Epidermal melanocyte (primary cell): ENCODE data around the gene GPR61.
A peak's percentile ranks its signal among the peaks of the same experiment; 100 is the strongest.

Experiments
- DNase-seq: peaks from one replicate; pipeline ENCODE4 v3.0.0; 2011; ENCODE audit warnings: low spot score; ENCODE audit not compliant: insufficient read length

Gene GPR61, protein sequence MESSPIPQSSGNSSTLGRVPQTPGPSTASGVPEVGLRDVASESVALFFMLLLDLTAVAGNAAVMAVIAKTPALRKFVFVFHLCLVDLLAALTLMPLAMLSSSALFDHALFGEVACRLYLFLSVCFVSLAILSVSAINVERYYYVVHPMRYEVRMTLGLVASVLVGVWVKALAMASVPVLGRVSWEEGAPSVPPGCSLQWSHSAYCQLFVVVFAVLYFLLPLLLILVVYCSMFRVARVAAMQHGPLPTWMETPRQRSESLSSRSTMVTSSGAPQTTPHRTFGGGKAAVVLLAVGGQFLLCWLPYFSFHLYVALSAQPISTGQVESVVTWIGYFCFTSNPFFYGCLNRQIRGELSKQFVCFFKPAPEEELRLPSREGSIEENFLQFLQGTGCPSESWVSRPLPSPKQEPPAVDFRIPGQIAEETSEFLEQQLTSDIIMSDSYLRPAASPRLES

DNA sequence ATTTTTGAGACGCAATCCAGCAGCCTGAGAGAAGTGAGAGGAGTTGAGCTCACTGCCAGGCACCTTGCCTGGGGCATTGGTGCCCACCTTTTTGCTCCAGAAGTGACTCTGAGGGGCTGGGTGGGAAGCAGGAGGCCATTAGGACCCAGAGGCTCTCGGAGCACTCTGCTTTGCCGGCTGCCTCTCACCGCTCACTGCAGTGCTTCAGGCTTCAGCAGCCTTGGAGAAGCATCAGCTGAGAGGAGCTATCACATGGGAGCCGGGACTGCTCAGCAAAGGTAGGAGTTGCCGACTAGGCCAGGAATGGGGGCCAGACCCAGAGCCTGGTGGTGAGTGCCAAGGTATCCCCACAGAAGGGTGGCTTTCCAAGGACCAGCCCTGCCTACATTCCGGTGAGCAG is at the start of gene GPR61:
Gene GPR61 (plus strand): TSS at position 197 of the 400 bp plus-strand sequence. CDS start 3,151 bp downstream, outside the sequence.
- DNase-seq, result no peak

DNA sequence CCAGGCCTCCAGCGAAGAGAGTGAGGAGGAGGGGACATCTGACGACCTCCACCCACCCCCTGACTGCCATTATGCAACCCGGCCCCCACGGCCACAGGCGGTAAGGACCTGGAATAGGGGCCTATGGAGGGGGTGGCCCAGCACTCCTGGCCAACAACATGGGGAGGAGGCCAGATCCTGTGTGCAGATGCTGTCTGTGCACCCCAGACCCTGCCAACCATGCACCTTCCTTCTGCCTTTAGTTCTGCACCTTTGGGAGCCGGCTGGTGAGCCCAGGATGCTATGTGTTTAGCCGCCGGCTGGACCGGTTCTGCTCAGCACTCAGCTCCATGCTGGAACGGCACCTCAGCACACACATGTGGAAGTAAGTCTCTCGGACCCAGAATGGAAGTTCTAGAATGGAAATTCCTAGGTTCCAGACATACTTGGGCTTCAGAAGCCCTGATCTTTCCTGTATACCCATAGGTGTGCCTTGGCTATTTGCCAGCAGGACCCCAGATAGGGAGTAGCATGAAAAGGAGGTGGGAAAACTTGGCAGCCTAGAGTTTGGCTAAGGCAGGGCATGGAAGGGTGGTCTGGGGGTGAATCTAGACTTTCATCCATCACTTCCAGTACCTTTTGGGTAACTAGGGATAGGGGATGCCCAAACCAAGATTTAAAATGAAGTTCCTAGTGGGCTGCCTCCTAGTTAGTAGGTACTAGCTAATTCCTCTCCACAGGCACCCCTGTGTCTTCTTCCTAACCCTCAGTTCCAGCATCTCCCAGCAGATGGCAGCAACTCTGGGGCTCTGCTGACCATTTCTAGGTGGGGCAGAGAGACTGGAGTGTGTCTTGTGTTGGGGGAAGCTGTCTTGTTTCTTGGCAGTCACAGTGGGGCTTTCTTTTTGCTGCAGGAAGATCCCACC is 49.4 kb upstream of the GPR61 start:
- peak; percentile 80 for DNase-seq

DNA sequence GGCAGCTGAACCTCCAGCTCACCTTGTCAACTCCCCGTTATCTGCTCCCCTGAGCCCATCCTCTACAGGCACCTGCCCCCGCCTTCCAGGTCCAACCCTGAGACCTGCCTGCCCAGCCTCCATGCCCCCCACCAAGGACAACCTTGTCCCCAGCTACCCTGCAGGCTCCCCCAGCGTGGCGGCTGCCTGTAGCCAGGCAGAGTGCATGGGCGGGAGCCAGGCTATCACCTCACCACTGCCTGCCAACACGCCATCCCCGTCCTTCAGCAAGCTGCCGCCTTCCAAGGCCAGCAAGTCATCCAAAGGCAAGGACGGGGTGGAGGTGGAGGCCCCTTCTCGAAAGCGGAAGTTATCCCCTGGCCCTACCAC is 48.8 kb upstream of the GPR61 start:
- no peak for DNase-seq

DNA sequence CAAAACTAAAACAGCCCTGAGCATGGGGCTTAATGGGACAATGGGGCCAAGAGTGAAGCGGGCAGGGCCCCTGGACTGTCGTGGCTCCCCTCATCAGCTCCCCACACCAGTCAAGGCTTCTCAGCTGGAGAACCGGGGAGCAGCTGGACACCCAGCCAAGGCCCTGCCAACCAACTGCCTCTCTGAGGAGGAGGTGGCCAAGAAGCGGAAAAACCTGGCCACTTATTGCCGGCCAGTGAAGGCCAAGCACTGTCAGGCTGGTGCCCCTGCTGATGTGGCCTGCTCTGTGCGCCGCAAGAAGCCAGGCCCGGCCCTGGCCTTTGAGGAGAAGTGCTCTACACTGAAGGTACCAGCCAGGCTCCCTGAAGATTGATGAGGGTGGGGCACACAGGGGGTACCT is 48.3 kb upstream of the GPR61 start:
- DNase-seq, result no peak

DNA sequence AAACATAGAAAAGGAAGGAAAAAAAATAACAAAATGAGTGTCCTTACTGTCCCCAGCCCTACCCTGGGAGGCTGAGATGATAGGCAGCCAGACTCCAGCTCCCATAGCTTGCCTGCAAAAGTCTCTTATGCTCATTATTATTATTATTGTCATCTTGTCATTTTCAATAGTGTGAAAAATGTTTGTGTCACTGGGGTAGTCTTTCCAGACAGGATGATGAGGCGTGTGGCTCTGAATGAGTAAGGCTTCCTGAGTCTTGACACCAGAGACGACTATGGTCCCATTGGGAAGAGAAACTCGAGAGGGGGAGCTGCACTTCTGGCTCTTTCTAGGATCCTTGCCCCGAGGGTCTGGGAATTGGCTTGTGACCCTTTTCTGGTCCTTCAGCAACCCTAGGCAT is 46.9 kb upstream of the GPR61 start:
- no peak for DNase-seq

DNA sequence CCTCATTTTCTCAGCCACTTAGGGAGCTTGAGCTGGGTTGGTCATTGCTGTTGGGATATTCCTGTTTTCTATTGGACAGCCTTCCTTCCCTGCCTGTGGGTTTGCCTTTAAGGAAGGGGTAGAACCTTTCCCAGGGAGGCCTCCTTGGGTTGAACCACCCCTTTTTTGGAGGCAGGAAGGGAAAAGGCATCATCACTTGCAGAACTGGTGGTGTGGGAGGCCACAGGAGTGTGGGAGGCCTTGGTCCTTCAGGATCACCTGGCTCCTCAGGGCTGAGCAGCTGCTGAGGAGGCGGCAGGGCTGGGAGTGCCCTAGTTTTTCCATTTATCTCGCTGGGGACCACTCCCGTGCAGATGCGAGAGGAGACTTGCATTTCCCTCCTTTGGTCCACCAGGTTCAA is 46.4 kb upstream of the GPR61 start:
- DNase-seq, result no peak

DNA sequence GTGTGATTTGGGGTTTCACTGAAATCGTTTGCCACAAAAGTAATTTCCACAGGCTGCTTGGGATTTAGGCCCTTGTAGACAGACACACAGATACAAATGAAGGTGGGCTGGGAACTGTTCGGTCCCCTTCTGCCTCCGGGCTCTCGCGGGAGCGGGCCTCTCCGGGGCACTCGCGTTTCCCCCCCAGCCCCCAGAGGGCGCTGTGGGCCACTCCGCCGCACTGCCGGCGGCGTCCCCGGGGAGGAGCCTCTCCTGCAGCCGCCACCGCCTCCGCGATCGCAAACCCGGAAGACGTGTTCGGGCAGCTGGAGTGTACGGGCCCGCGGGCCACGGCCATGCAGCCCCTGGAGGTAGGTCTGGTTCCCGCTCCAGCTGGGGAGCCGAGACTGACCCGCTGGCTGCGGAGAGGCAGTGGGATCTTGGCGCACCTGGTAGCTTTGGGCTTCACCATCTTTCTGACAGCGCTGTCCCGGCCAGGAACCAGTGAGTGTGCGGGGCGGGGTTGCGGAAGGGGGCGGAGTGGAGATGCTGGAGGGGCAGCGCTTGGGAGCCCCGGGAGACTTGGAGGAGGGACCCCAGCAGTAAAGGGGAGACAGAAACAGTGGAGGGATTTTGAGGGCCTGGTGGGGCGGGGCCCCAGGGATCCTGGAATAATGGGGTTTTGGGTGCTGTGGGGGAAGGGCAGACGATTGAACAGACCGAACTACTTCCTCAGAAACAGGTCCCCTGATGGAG is 45.7 kb upstream of the GPR61 start, which contains the start of gene CYB561D1:
Gene CYB561D1 (plus strand): TSS at position 290 of the 735 bp plus-strand sequence. CDS start 46 bp downstream, at position 336.
- peak; percentile 86 for DNase-seq

DNA sequence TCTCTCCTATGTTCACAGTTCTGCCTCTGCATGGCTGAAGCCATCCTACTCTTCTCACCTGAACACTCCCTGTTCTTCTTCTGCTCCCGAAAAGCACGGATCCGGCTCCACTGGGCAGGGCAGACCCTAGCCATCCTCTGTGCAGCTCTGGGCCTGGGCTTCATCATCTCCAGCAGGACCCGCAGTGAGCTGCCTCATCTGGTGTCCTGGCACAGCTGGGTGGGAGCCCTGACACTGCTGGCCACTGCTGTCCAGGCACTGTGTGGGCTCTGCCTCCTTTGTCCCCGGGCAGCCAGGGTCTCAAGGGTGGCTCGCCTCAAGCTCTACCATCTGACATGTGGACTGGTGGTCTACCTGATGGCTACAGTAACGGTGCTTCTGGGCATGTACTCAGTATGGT is 43.9 kb upstream of the GPR61 start:
- no peak for DNase-seq

DNA sequence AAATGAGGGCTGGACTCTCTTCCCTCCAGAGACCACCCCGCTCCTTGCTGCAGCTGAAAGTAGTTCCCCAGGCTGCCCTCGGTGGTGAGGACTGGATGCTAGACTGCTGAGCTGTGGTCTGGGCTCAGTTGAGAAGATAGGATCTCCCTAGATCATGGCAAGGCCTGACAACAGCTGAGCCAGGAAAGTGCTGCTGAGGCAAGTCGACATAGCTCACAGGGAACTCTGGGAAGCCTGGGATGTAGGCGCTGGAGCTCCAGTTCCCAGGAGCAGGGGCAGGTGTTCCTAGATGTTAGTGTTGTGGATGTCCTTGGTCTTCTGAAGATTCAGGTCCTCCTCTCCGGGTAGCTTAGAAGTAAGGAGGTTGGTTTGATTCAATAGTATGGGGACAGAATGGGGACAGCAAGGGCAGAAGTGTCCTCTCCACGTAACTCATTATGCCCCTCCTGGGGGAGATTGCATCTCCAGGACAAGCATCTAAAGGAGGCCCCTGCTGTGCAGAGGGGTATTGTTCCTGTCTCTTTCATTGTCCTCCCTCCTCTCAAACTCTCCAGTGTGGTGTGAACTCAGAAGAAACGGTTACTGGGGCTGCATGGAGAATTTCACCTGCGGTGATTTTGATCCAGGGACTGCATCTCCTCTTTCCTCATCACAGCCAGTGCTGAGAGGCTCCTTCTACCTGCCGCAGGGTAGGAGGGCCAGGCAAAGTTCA is 42.1 kb upstream of the GPR61 start:
- no peak for DNase-seq

DNA sequence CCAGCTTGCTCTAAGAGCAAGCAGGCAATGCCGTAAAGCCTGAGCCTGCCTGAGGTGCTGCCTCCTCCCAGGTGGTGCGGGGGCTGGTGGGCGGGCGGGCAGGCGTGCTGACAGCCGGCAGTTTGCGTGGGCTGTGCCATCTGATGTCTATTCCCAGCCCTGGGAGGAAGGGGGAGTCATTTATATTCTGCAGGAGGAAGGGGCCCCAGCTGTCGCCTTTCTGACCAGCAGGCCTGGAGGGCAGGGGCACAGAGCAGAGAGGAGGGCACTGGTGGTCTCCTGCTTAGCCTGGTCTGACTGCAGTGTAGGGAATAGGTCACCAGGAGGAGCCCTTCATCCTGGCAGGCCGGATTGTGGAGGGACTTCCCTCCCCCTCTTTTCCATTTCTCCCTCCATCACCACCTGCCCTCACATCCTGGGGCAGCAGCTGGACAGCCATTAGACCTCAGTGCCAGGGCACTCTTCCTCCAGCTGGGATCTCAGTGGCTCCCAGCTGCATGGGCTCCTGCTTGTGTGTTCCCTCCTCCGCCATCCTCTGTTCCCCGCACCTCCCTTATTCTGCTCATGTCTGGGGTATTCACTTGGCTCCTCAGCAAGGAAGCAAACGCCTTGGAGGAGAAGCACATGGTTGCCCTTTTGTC is 41.4 kb upstream of the GPR61 start:
- DNase-seq, result no peak

DNA sequence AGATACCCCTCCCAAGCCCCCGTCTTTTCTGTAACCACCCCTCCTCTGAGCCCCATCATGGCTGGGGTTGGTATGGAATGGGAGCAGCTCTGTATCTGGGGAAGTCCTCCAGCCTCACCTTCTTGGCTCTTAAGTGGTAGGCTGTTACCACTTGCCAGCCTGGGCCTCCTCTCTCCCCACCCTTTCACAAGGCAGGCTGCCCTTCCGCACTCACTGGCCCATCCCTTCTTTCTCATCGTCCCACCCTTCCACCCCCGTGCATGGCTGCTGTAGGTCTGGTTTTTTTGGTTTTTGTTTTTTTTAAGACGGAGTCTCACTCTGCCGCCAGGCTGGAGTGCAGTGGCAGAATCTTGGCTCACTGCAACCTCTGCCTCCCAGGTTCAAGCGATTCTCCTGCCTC is 40.6 kb upstream of the GPR61 start:
- no peak for DNase-seq

DNA sequence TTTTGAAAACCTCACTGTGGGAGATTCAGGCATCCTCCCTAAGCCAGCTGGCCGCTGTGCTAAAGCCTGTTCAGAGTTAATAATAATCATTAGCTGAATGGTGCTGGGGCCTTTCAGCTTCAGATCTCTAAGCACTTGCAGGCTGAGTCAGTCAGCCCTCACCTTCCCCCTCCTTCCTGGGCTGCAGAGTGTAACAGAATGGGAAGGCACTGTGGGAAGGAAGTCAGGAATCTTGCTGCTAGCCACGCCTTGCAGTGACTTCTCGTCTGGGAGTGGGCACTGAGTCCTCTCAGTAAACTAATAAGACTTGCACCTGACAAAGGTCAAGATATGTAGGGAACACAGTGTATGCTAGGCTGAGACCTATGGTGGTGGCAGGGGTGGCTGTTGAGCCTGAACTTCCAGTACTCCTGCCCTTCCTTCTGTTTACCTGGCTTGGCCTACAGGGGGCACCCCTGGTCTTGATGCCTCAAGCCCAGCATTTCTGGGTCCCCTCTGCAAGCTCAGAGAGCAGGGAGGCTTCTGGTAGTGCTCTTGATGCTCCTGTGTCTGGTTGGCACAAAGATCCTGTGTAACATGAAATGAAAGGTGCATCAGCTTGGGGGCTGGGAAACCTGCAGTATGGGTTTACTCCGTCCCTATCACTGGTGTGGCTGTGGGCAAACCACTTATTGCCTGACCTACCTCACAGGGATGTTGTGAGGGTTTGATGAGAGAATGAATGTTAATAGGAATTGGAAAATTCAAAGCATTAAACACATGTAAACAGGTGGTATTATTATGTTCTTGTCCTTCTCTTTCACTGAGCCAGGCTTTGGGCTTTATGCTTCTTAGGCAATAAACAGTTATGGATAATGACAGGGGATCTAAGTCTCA is 39.8 kb upstream of the GPR61 start:
- no peak for DNase-seq

DNA sequence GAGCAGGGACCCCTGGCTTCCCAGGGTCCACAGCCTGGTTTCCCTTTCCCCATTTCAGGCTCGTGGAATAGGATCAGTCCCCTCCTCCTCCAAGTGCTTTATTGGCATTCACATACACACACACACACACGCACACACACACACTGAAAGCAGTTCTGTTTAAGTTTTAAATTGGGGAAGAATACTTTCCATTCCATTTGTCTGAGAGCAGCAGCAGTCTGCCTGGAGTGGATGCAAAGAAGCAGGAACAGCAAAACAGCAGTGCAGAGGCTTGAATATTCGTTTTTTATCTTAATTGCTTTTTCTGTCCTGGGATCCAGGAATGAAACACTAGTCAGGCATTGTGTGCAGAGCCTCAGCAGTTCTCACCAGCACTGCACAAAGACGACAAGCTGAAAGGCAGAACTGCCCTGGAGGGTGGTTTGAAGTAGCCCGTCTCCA is 38.7 kb upstream of the GPR61 start:
- no peak for DNase-seq

DNA sequence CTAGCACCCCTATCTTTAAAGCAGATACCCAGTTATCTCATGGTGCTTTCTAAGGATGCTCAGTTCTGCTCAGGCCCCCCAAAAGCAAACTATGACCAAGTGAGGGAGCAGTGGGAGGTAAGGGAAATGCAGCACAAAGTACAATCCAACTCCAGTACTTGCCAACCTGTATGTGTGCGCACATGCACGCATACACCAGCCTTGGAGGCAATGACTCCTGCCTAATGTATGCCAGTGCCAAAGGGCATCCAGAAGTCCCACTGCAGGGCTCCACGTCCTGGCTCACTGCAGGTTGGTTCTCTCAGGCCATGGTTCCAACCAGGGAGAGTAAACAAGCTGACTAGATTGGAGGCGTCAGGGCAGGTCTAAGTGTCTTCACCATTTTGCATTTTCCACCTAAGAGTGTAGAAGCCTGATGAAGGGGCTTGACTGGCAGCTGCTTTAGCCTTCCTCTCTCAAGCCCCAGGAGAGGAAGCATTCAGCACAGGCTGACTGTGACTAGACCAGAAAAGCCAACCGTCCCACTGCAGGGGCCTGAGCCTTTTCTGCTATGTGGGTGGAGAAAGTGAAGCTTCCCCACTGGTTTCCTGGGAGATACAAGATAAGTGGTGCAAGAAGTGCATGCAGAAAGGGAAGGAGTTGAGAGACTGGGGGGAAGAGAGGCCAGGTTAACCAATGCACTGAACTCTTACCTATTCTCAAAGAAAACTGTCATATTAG is 37.9 kb upstream of the GPR61 start:
- DNase-seq, result no peak

DNA sequence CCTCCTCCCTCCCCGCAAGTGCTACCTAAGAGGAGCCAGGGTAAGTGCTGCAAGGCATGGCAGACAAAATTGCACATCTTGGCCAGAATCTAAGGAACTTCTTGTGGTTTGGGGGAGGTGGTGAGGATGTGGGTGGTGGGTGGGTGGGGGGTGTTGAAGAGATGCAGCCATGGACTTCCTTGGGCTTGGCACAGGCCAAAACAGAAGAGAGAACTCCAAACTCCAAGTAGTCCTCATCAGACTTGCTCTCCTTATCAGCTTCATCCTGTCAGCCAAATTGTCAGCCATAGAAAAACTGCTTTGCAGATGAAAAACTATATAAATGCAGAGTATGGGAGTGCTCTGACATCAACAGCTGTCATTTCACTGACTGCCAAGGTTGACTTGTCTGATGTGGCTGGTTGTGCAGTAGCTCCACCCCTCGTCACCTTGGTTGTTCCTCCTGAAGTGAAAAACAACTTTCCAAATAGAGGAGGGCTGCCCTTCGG is 37.3 kb upstream of the GPR61 start:
- no peak for DNase-seq

DNA sequence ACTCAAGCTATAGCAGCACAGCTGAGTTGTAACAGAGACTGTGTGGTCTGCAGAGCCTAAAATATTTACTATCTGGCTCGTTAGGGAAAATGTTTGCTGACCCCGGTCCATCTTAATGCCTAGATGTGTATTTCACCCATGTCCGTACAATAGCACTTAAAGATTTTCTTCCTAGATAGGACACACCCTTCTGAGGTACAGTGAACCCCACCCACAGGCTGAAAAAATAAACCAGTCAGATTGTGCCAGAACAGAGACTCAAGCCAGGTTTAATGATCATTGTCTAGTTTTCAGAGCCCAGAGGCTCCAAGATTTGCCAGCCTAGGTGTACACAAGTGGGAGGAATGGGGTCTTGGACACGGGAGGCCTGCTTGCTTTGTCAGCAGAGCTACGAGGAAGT is 35.7 kb upstream of the GPR61 start:
- no peak for DNase-seq

DNA sequence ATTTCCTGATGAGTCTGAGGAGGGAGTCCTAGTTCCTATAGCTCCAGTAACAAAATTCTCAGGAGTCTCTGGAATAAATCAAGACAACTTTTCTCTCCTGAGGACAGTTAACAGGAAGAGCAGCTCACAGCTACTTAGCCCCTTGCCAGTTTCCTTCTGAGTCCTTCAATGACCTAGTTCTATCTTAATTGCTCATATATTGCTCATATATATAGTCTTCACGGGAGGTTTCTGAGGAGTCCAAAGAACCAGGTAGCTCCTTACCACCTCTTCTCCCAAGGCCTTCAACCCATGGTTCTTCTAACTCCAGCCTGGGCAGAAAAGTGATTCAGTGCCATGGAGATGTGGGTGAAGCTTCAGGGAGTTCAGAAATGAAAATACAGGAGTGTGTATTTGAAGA is 34.7 kb upstream of the GPR61 start:
- no peak for DNase-seq

DNA sequence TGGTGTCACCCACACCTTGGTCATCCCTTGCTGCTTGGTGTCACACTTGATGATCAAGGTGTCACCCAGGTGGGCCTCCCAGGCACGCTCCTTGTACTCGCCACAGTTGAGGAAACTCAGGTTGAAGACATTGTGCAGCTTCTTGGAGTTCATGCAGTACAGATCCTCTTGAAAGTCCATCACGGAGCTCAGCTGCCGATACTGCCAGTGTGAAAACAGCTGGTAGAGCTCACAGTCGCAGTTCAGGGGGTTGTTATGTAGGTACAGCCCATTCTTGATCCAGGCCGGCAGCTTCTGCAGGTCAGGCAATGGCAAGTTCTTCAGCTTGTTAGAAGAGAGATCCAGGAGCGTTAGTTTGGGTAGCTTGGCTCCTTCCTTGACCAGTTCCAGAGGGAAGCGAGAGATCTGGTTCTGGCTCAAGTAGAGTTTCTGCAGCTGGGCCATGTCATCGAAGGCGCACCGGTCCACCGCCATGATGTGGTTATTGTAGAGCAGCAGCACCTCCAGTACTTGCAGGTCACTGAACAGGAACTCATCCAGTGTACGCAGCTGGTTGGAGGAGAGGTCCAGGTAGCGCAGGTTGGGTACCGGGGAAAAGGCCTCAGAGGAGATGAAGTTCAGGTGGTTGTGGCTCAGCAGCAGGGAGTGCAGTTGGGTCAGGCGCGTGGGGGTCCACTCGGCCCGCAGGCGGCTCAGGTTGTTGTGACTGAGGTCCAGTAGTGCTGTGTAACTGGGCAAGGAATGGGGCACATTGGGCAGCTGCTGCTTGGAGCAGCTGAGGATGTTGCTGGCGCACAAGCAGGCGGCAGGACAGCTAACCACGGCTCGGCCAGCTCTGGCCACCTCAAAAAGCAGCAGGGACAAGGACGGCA is 31.4 kb upstream of the GPR61 start:
- DNase-seq, result no peak
